ENCODE data around the gene SNX1. TPM values are rescaled to one million over a fixed set of nuclear protein-coding genes. Genes with fewer than 3 reads are reported as not detected.
"Not testable (repeated sequence)": the region's sequence is repeated elsewhere in the genome, so short reads cannot be mapped to it uniquely, and the experiment has no call there.

The SNX1 gene
- total RNA-seq, 1 donor from 2014 or later, result 72.2 TPM

GRCh38 chr15:64111679-64112050 is 15.9 kb downstream of the SNX1 start:
- Mint-ChIP-seq H3K4me1 (ENCODE audit: low read depth) (peaks cover 24% of the 10 kb centered on the region), H3K4me3 (ENCODE audit: unreplicated experiment) (no peak overlapping the region), H3K27me3 (ENCODE audit: low read depth) (no peaks in the 10 kb centered on the region), H3K27ac (ENCODE audit: unreplicated experiment) (no peak overlapping the region), H3K9me3 (ENCODE audit: low read depth) (no peaks in the 10 kb centered on the region), H3K36me3 (ENCODE audit: low read depth) (peaks cover 14% of the 10 kb centered on the region)
- TF ChIP-seq CTCF (IDR thresholded peaks at IDR 0.05), result no peak
- DNase-seq (ENCODE audit: low spot score), result no peak

GRCh38 chr15:64112073-64112772 is 16.4 kb downstream of the SNX1 start:
- no peak for DNase-seq (ENCODE audit: low spot score)
- Mint-ChIP-seq H3K4me1 (ENCODE audit: low read depth) (peaks cover 26% of the 10 kb centered on the region), H3K4me3 (ENCODE audit: unreplicated experiment) (no peak overlapping the region), H3K9me3 (ENCODE audit: low read depth) (no peaks in the 10 kb centered on the region), H3K27me3 (ENCODE audit: low read depth) (no peaks in the 10 kb centered on the region), H3K36me3 (ENCODE audit: low read depth) (peaks cover 16% of the 10 kb centered on the region), H3K27ac (ENCODE audit: unreplicated experiment) (peak overlapping the region; percentile 29)
- TF ChIP-seq CTCF (IDR thresholded peaks at IDR 0.05), result no peak

GRCh38 chr15:64112904-64113303 is 17.1 kb downstream of the SNX1 start:
- DNase-seq (ENCODE audit: low spot score), result no peak
- Mint-ChIP-seq H3K36me3 (ENCODE audit: low read depth) (peaks cover 16% of the 10 kb centered on the region), H3K9me3 (ENCODE audit: low read depth) (no peaks in the 10 kb centered on the region), H3K4me1 (ENCODE audit: low read depth) (peaks cover 26% of the 10 kb centered on the region), H3K27me3 (ENCODE audit: low read depth) (no peaks in the 10 kb centered on the region), H3K4me3 (ENCODE audit: unreplicated experiment) (no peak overlapping the region), H3K27ac (ENCODE audit: unreplicated experiment) (peak overlapping the region; percentile 29)
- no peak for TF ChIP-seq CTCF (IDR thresholded peaks at IDR 0.05)

GRCh38 chr15:64117759-64118487 is 22.1 kb downstream of the SNX1 start:
- Mint-ChIP-seq H3K36me3 (ENCODE audit: low read depth) (peaks cover 25% of the 10 kb centered on the region), H3K9me3 (ENCODE audit: low read depth) (no peaks in the 10 kb centered on the region), H3K27ac (ENCODE audit: unreplicated experiment) (no peak overlapping the region), H3K4me3 (ENCODE audit: unreplicated experiment) (no peak overlapping the region), H3K27me3 (ENCODE audit: low read depth) (no peaks in the 10 kb centered on the region), H3K4me1 (ENCODE audit: low read depth) (peaks cover 2% of the 10 kb centered on the region)
- no peak for TF ChIP-seq CTCF (IDR thresholded peaks at IDR 0.05)
- no peak for DNase-seq (ENCODE audit: low spot score)

- H3K4me3 Mint-ChIP-seq (ENCODE audit: unreplicated experiment); H3K9me3 Mint-ChIP-seq (ENCODE audit: low read depth); H3K4me1 Mint-ChIP-seq (ENCODE audit: low read depth); DNase-seq (ENCODE audit: low spot score); H3K27ac Mint-ChIP-seq (ENCODE audit: unreplicated experiment); H3K27me3 Mint-ChIP-seq (ENCODE audit: low read depth): not testable (repeated sequence)
- peaks cover 22% of the 10 kb centered on the region for H3K36me3 Mint-ChIP-seq (ENCODE audit: low read depth)
Observed at GRCh38 chr15:64120322-64120721, 24.5 kb downstream of the SNX1 start.

Data from chondrocyte (in vitro differentiated cells).